OCI-M2 (cell line): ENCODE data around the gene SERPINB7.
"Not testable (repeated sequence)": the region's sequence is repeated elsewhere in the genome, so short reads cannot be mapped to it uniquely, and the experiment has no call there.

ENCODE experiments used
- DNase-seq: peaks from one replicate; lab custom pipeline; 2025; ENCODE audit not compliant: unreplicated experiment; lab: John Stamatoyannopoulos, UW

SERPINB7 gene

GRCh38 chr18:63775166-63775730 is at the start of gene SERPINB7:
SERPINB7 (plus strand) TSS chr18:63775418; CDS start chr18:63782373, 6,955 bp downstream.
- DNase-seq: no peak

- no peak for DNase-seq
Measured at GRCh38 chr18:63725682-63726480, 49.3 kb upstream of the SERPINB7 start.

GRCh38 chr18:63730773-63731172 is 44.4 kb upstream of the SERPINB7 start:
- no peak for DNase-seq

- no peak for DNase-seq
Measured at GRCh38 chr18:63731215-63731614, 44.0 kb upstream of the SERPINB7 start.

- DNase-seq: no peak
Measured at GRCh38 chr18:63736876-63737275, 38.3 kb upstream of the SERPINB7 start.

- DNase-seq: no peak
Measured at GRCh38 chr18:63741769-63742168, 33.4 kb upstream of the SERPINB7 start.

- no peak for DNase-seq
Measured at GRCh38 chr18:63747006-63747405, 28.2 kb upstream of the SERPINB7 start.

- no peak for DNase-seq
Measured at GRCh38 chr18:63749489-63749888, 25.7 kb upstream of the SERPINB7 start.

GRCh38 chr18:63752636-63753035 is 22.6 kb upstream of the SERPINB7 start:
- DNase-seq: no peak

GRCh38 chr18:63753676-63754075 is 21.5 kb upstream of the SERPINB7 start:
- no peak for DNase-seq

GRCh38 chr18:63757541-63757940 is 17.7 kb upstream of the SERPINB7 start:
- DNase-seq: no peak

GRCh38 chr18:63758615-63759240 is 16.5 kb upstream of the SERPINB7 start:
- no peak for DNase-seq

GRCh38 chr18:63759786-63760185 is 15.4 kb upstream of the SERPINB7 start:
- DNase-seq: not testable (repeated sequence)

GRCh38 chr18:63762518-63762917 is 12.7 kb upstream of the SERPINB7 start:
- no peak for DNase-seq

- DNase-seq: no peak
Measured at GRCh38 chr18:63763831-63764600, 11.2 kb upstream of the SERPINB7 start.

- DNase-seq: no peak
Measured at GRCh38 chr18:63765837-63766236, 9.4 kb upstream of the SERPINB7 start.

- no peak for DNase-seq
Measured at GRCh38 chr18:63773551-63773950, 1.7 kb upstream of the SERPINB7 start.

- DNase-seq: no peak
Measured at GRCh38 chr18:63774511-63774910, 707 bp upstream of the SERPINB7 start.

- DNase-seq: no peak
Measured at GRCh38 chr18:63779386-63779785, 4.2 kb downstream of the SERPINB7 start.

- DNase-seq: no peak
Measured at GRCh38 chr18:63783394-63783793, 8.2 kb downstream of the SERPINB7 start.

GRCh38 chr18:63784787-63785452 is 9.7 kb downstream of the SERPINB7 start:
- DNase-seq: no peak
